ENCODE measurements around the gene NRIP1.
A peak's percentile ranks its signal among the peaks of the same experiment; 100 is the strongest.

NRIP1 gene

GRCh38 chr21:15005391-15005790 lies 59.4 kb downstream of the NRIP1 start:
- peak in 1 of 2 experiments; percentile 33 for DNase-seq

DNA sequence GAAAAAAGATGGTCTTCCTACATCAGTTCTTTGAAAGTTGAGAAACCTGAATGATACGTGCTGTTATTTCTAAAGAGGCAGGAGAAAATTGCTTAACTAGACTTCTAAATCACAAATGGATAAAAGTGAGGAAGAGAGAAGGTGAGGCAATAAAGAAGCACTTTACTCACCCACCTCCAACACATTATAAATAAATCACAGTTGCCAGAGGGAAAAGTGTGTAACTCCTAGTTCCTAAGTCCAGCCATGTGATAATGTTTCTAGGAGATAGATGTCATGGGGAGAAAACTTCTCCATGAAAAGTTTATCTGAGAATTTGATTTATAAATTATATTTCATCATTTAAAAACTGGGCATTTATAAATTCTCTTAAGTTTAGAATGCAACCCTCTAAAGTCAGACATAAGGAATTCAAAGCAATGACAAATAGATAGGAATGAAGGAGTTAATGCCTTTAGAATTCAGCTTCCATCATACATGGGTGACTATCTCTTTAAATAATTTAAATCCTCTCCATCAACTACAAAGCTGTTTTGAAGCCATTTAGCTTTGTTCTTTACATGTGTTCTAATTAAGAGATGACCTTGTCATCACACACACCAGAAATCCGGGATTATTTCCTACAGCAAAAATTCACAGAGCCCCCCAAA lies 60.0 kb downstream of the NRIP1 start:
- DNase-seq, result no peak

DNA sequence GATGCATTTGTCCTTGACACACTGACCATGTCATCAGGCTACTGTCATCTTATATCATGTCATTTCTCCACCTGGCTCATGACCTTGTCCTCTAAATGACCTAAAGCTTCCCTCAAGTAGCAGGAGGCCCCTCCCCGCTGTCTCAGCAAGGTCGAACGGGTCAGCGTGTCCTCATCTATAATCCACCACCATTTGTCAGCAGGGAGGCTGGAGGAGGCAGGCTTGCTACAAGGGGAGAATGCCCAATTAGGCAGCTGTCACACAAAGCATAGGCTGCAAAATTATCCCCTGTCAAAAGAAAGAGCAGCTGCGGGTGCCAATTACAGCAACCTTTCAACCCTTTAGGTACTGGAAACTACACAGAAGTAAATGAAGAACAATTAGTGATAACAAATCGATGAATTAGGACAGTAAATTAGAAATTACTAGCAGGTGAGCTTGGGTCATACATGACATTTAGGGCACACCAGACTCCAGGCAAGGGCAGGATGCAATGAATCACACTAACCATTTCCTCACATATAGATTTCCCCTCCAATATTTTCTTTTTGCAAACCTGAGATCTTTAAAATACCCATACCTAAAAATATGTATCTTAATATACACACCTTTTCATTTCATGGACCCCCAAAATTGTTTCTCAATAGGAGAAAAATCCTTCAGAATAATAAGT lies 61.2 kb downstream of the NRIP1 start:
- no peak for DNase-seq

DNA sequence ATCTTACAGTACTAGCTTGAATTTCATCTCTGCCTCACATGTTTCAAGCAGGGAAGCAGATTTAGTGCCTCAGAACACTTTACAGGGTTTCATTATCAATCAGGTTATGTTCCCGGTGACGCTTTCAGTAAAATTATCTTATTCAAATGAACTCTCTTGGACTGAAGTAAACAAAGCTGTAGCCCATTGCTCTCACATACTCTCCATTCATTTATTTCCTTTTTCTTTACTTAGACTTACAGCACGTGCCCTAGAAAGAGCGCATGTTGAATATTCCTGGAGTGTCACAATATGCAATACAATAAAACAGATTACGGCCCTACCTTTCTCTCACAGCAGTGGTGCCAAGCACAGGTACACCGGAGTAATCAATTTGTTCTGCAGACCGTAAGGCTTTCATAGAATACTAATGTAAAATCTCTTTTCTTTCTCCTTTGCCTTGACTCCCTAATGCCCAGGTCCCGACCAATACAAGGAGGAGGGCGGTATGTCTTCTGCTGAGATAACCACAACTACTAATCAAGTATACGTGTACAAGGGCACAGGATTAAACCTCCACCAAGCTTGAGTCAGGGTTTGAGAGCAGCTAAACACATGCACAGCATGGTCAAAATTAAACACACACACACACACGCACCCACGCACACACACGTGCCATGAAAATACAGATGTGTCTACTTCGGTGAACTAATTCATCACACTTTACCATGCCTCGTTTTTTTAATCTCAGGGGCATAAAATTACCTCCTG lies 62.8 kb downstream of the NRIP1 start:
- DNase-seq, result no peak

- DNase-seq, result no peak
Measured at GRCh38 chr21:15001113-15001512, 63.7 kb downstream of the NRIP1 start.

- no peak for DNase-seq
Measured at GRCh38 chr21:15000081-15000480, 64.7 kb downstream of the NRIP1 start.

- DNase-seq, result no peak
Measured at GRCh38 chr21:14998784-14999183, 66.0 kb downstream of the NRIP1 start.

DNA sequence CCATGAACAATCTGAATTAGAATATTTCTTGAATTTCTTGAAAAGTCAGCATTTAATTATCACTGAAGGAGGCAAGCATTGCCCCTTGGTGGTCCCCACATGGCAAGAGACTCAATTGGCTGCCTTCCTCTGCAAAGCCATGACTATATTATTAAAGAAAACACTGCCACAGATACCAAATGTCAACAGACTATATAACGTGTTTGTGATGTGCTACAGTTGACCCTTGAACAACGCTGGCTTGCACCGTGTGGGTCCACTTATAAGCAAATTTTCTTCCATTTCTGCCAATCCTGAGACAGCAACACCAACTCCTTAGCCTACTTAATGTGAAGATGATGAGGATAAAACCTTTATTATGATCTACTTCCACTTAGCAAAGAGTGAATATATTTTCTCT lies 66.5 kb downstream of the NRIP1 start:
- DNase-seq, result no peak

GRCh38 chr21:14995695-14996490 lies 68.9 kb downstream of the NRIP1 start:
- DNase-seq, result no peak

DNA sequence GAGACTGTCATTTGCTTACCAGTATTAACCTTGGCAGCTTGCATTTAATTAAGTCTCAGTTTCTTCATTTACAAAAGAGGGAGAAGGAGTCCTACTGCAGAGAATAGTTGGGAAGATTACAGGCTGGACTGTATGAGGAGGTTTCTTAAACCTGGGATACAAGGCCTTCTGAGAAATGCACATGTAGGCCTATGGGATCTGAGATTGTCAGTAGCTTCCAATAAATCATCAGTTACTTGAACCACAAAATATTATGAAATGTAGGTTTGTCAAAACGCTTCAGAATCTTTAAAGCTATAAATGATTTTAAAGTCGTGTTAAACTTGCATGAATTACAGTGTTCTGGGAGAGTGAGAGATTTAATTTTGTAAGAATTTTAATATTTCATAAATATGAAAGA lies 69.6 kb downstream of the NRIP1 start:
- no peak for DNase-seq

GRCh38 chr21:14993115-14993514 lies 71.7 kb downstream of the NRIP1 start:
- no peak for DNase-seq

- DNase-seq, result no peak
Measured at GRCh38 chr21:14991957-14992356, 72.8 kb downstream of the NRIP1 start.

DNA sequence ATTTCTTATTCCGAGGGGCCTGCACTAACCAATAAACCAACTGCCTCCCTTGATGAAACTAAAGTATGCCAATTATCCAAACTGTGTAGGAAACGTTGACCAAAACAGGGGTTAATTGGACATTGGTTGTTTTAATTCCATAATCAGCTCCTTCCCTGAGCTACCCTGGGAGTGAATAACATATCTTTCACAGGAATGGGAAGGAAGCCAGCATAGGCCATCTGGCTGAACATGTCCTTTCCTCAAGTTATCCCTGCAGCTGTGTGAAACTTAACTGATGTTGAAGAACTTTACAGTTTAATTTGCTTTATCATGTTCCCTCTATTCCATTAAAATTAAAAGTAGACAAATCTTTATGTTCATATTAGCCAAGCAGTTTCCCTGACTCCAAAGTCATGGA lies 75.4 kb downstream of the NRIP1 start:
- DNase-seq, result no peak

DNA sequence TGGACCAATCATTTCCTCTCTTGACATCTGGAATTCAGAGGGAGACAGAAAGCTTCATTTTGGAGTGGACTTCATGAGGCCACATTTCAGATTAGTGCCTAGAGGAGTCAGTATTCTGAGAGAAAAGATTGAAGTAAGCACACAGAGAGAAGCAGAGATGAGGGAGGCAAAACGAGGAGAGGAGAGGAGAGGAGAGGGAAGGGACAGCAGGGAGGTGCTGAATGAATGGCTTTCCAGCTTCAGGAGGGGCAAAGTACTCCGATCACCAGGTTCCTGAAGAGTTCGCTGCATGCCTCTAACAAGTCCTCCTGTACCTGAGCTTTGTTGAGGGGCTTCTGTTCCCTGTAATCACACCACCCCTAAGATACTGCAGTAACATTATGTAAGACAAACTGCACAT lies 76.0 kb downstream of the NRIP1 start:
- DNase-seq, result no peak

DNA sequence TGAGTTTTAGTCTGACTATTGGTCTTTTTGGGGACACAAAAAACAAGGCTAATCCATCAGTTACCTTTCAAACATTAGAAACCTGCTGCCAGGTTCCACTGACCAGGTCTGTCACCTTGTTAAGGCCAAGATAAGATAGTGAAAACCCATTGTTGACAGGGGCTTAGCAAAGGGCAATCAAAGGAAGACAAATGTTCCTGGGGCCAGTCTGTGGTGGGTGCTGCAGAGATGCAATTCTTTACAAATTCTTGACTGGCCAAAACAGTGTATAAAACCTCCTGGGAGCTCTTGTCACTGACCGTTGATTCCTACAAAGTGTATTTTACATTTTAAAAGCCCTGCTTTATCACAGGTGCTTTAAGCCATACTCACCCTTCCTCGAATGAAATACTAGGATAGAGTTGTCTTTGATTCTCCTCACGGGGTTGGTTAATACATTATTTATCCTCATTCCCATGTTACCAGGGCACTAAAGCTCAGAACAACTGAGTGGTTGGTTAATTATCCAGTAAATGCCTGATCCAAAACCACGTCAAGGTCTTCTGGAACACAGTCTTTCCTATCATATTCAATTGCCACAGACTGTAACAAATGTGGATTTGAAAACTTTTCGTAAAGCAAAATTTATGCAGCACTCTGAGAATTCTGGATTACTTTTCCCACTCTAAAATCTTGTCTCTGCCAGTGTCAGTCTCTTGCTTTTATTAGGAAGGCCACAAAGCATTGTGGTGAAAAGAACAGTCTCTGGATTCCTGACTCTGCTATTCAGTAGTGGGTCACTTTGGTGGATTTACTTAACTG lies 77.2 kb downstream of the NRIP1 start:
- DNase-seq, result no peak

DNA sequence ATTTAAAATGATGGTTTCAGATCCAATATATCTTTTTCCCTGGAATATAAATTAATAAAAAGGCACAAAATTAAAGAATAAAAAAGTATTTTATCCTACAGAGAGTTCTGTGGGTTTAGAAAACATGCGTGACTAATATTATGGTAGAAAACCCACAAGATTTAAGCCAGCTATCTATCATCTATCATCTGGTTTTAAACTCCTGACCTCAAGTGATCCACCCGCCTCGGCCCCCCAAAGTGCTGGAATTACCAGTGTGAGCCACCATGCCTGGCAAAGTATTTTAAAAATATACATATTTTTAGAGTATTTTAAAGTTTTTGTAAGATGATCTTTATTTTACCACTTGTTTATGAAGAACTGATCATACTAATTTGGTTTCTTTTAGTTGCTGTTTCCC lies 79.5 kb downstream of the NRIP1 start:
- DNase-seq, result no peak

- no peak for DNase-seq
Measured at GRCh38 chr21:14982336-14982735, 82.5 kb downstream of the NRIP1 start.

- no peak for DNase-seq
Measured at GRCh38 chr21:14981246-14981645, 83.6 kb downstream of the NRIP1 start.

DNA sequence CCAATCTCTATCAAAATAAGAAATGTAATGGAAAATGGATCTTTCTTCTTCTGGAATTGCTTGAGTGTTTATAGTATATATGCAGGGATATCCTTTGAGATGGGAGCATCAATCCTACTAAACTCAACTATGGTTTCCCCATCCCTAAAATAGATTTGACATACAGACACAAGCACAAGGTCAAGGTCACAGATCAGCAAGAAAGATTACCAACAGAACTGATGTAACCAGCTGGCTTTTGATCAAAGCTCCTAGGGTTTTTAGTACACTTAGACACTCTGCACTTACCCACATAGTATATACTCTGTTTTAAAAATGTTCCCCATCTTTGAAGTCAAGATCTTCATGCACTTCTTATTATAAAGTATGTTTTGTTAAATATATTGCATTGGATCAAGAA lies 85.5 kb downstream of the NRIP1 start:
- DNase-seq, result no peak

DNA sequence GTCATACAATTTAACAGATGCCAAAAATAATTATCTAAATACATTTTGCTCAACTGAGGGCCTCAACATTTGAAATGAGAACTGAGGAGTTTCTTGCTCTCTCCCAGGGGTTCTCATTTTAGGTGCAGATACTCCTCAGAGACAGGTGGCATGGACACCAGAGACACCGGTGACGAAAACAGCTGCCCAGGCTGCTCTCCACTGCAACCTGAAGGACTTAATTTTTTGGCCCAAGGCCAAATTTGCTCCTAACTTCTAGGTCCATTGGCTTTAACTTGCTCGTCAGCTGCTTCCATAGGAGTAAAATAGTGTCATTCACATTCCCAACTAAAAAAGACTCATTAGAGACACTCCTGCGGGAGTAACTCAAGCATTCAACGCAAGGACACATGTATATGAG lies 87.0 kb downstream of the NRIP1 start:
- no peak for DNase-seq

DNA sequence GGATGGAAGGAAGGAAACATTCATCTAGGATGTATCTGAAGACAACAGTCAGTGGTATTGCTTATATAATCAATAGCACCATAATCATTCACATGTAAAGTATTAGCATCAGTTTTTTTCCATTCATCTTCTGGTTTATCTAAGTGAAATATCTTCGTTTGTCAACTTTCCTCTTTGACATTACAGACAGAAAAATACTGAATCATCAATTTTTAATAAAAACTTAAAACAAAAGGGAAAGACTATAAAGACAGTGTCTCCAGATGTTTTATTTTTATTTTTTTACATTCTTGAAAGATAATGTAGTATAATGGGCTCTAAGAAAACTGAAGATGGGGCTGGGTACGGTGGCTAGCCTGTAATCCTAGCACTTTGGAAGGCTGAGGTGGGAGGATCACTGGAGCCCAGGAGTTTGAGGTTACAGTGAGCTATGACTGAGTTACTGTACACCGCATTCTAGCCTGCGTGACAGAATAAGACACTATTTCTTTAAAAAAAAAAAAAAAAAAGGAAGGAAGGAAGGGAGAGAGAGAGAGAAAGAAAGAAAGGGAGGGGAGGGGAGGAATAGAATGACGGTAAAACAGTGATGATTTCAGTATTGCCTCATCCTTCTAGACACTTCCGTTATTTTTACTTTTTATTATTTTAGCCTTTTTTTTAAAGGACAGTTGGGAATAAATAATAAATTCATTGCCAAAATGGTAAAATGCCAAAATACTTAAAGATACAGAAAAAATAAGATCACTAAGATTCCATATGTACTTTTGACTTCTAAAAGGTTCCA lies 89.5 kb downstream of the NRIP1 start:
- DNase-seq, result no peak

GRCh38 chr21:14972678-14973077 lies 92.1 kb downstream of the NRIP1 start:
- no peak for DNase-seq
